Smooth muscle cell (in vitro differentiated cells): ENCODE measurements around the gene UNC5CL. TPM values are rescaled to one million over a fixed set of nuclear protein-coding genes. Genes with fewer than 3 reads are reported as not detected.

Experiments used
- DNase-seq: peaks from one replicate; lab custom pipeline; 2025; ENCODE audit not compliant: unreplicated experiment; lab: John Stamatoyannopoulos, UW
- H2AFZ ChIP-seq: fragments of 200-600 bp; sonication (generic); 2 replicates; pipeline ENCODE4 v1.6.0; 2016; ENCODE audit warnings: antibody characterized with exemption, low read depth, mild to moderate bottlenecking
- H3F3A ChIP-seq: fragments of 200-600 bp; sonication (generic); 2 replicates; pipeline ENCODE4 v1.6.0; 2017; ENCODE audit warnings: antibody characterized with exemption, low read depth
- H3K27ac ChIP-seq: fragments of 200-600 bp; sonication (generic); 2 replicates; pipeline ENCODE4 v1.5.1; 2016; ENCODE audit warnings: low read depth, mild to moderate bottlenecking
- H3K27me3 ChIP-seq: fragments of 200-600 bp; sonication (generic); 2 replicates; pipeline ENCODE4 v1.6.1; 2016; ENCODE audit warnings: low read depth, mild to moderate bottlenecking
- H3K36me3 ChIP-seq: fragments of 200-600 bp; sonication (generic); 2 replicates; pipeline ENCODE4 v1.5.1; 2016; ENCODE audit warnings: low read depth
- H3K4me1 ChIP-seq: fragments of 200-600 bp; sonication (generic); 2 replicates; pipeline ENCODE4 v1.5.1; 2016; ENCODE audit warnings: low read depth
- H3K4me2 ChIP-seq: fragments of 200-600 bp; sonication (generic); 2 replicates; pipeline ENCODE4 v1.6.0; 2016; ENCODE audit warnings: mild to moderate bottlenecking
- H3K4me3 ChIP-seq: fragments of 200-600 bp; sonication (generic); 2 replicates; pipeline ENCODE4 v1.5.1; 2016; ENCODE audit warnings: mild to moderate bottlenecking
- H3K79me2 ChIP-seq: fragments of 200-600 bp; sonication (generic); 2 replicates; pipeline ENCODE4 v1.6.0; 2016; ENCODE audit warnings: low read depth, mild to moderate bottlenecking
- H3K9ac ChIP-seq: fragments of 200-600 bp; sonication (generic); 2 replicates; pipeline ENCODE4 v1.6.0; 2016; ENCODE audit warnings: low read depth
- H3K9me3 ChIP-seq: fragments of 200-600 bp; sonication (generic); replicated peaks from 2 replicates; pipeline ENCODE4 v1.5.1; 2016; ENCODE audit warnings: low read depth
- H4K20me1 ChIP-seq: fragments of 200-600 bp; sonication (generic); 2 replicates; pipeline ENCODE4 v1.6.0; 2016; ENCODE audit warnings: low read depth
- WGBS: methylation state at CpG from one replicate; pipeline ENCODE4 v1.1.7; 2016; ENCODE audit warnings: low lambda C conversion rate; 5-methylcytosine and 5-hydroxymethylcytosine counted together
- polyA plus RNA-seq: library from polyadenylated mRNA; unstranded; fragments of >200 nt; fragmentation: Nextera tagmentation; extraction: Ambion mirVana; gene quantifications from 2 replicates; pipeline ENCODE4 v1.2.1, GENCODE V29; 2016
- total RNA-seq: library from RNA; depleted of rRNA; stranded (reverse); fragments of >200 nt; gene quantifications from 2 replicates; pipeline ENCODE4 v1.2.3, GENCODE V29; 2014
- TF ChIP-seq, protein P1 (sequence below): fragments of 200-600 bp; sonication (generic); IDR thresholded peaks from 2 replicates; pipeline ENCODE4 v1.5.1; 2017; ENCODE audit warnings: borderline replicate concordance, mild to moderate bottlenecking, antibody characterized with exemption; ENCODE audit not compliant: insufficient read depth, poor library complexity, severe bottlenecking

The UNC5CL gene
- total and polyA plus RNA-seq, 2 experiments from 2014 or later = 1.1 to 3.4 TPM

- Histone ChIP-seq H3K36me3 (no peaks in the 10 kb centered on the region), H3K9ac (no peak overlapping the region), H3K27ac (no peak overlapping the region), H3K27me3 (no peaks in the 10 kb centered on the region), H3K4me2 (no peak overlapping the region), H3F3A (no peaks in the 10 kb centered on the region), H2AFZ (no peak overlapping the region), H3K79me2 (no peaks in the 10 kb centered on the region), H3K4me1 (no peaks in the 10 kb centered on the region), H4K20me1 (no peaks in the 10 kb centered on the region), H3K4me3 (no peak overlapping the region), H3K9me3 (no peaks in the 10 kb centered on the region)
- no peak for DNase-seq
- TF ChIP-seq, protein P1, sequence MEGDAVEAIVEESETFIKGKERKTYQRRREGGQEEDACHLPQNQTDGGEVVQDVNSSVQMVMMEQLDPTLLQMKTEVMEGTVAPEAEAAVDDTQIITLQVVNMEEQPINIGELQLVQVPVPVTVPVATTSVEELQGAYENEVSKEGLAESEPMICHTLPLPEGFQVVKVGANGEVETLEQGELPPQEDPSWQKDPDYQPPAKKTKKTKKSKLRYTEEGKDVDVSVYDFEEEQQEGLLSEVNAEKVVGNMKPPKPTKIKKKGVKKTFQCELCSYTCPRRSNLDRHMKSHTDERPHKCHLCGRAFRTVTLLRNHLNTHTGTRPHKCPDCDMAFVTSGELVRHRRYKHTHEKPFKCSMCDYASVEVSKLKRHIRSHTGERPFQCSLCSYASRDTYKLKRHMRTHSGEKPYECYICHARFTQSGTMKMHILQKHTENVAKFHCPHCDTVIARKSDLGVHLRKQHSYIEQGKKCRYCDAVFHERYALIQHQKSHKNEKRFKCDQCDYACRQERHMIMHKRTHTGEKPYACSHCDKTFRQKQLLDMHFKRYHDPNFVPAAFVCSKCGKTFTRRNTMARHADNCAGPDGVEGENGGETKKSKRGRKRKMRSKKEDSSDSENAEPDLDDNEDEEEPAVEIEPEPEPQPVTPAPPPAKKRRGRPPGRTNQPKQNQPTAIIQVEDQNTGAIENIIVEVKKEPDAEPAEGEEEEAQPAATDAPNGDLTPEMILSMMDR = no peak
These were observed 55.3 kb downstream of the UNC5CL start for GRCh38 chr6:40983752-40984151.

DNA sequence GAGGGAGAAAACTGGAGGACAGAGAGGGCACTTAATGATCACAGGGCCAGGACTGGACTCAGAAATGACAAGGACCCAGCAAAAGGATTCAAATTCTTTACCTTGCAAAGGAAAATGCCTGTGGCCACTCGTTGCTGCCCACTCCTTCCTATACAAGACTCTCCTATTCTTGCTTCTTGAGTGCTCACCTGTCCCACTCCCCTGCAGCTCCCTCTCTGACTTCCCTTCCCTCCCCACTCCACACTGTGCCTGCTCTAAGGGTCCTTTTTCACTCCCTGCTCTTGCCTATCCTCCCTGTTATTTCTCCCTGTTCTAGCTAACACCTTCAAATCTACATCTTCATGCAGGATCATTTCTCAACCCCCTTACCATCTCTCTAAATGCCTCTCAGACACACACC, 56.1 kb downstream of the UNC5CL start:
- TF ChIP-seq, protein P1 = no peak
- Histone ChIP-seq H3K9ac (no peak overlapping the region), H2AFZ (no peak overlapping the region), H3K9me3 (no peaks in the 10 kb centered on the region), H3K27ac (no peak overlapping the region), H3K27me3 (no peaks in the 10 kb centered on the region), H3K4me2 (no peak overlapping the region), H3K4me1 (no peaks in the 10 kb centered on the region), H3K79me2 (no peaks in the 10 kb centered on the region), H3K4me3 (no peak overlapping the region), H3F3A (no peaks in the 10 kb centered on the region), H3K36me3 (no peaks in the 10 kb centered on the region), H4K20me1 (no peaks in the 10 kb centered on the region)
- DNase-seq = no peak
- WGBS = 30% methylated on average over 1 of the region's 1 CpG

- no peak overlapping the region for H3K27ac ChIP-seq
- TF ChIP-seq, protein P1 = no peak
- no peaks in the 10 kb centered on the region for H3K36me3 ChIP-seq
- H3K9ac ChIP-seq = no peak overlapping the region
- H2AFZ ChIP-seq = no peak overlapping the region
- H3K79me2 ChIP-seq = no peaks in the 10 kb centered on the region
- no peak overlapping the region for H3K4me3 ChIP-seq
- H3F3A ChIP-seq = no peaks in the 10 kb centered on the region
- WGBS = 97% methylated on average over 2 of the region's 2 CpGs
- H3K9me3 ChIP-seq = no peaks in the 10 kb centered on the region
- H4K20me1 ChIP-seq = no peaks in the 10 kb centered on the region
- no peaks in the 10 kb centered on the region for H3K27me3 ChIP-seq
- no peaks in the 10 kb centered on the region for H3K4me1 ChIP-seq
- H3K4me2 ChIP-seq = no peak overlapping the region
- no peak for DNase-seq
These were observed 60.2 kb downstream of the UNC5CL start for GRCh38 chr6:40978687-40979289.

- TF ChIP-seq, protein P1 = no peak
These were observed 61.3 kb downstream of the UNC5CL start for GRCh38 chr6:40977695-40978094.

More at GRCh38 chr6:40977695-40978094, 61.3 kb downstream of the UNC5CL start:
- Histone ChIP-seq H3F3A (no peaks in the 10 kb centered on the region), H3K79me2 (no peaks in the 10 kb centered on the region), H3K9me3 (no peaks in the 10 kb centered on the region), H4K20me1 (no peaks in the 10 kb centered on the region), H3K9ac (no peak overlapping the region), H3K36me3 (no peaks in the 10 kb centered on the region), H3K4me3 (no peak overlapping the region), H3K4me1 (no peaks in the 10 kb centered on the region), H3K27me3 (no peaks in the 10 kb centered on the region), H2AFZ (no peak overlapping the region), H3K27ac (no peak overlapping the region), H3K4me2 (no peak overlapping the region)
- WGBS = 93% methylated on average over 2 of the region's 2 CpGs
- no peak for DNase-seq
